ENCODE results near the gene EPC1.

EPC1 gene

DNA sequence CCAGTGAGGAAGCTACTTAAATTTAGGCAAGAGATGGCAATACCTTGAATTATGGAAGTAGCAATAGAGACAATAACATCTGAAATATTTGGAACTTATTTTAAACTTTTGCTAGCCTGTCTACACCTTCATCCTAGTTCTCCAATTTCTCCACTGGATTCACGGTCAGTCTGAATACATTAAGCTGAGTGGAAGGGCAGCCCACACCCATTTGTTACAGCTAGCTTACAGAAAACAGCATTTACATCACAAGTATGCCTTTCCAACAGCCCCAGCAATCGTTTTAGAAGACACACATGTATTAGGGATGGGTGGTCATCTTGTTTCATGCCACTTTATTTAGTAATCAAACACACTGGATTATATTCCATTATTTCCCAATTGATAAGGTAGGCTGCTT, 16.7 kb downstream of the EPC1 start:
- Histone ChIP-seq H3K79me2 (ENCODE audit: low read length) (peaks cover 100% of the 10 kb centered on the region), H3K27me3 (replicated peaks; ENCODE audit: insufficient read depth, low read length) (no peaks in the 10 kb centered on the region), H3K4me3 (ENCODE audit: low read length) (no peak overlapping the region), H3K9me2 (replicated peaks; ENCODE audit: insufficient read depth, low read length) (no peaks in the 10 kb centered on the region), H4K20me1 (ENCODE audit: insufficient read depth, low read length) (peaks cover 77% of the 10 kb centered on the region), H3K4me1 (ENCODE audit: low read length) (peaks cover under 1% of the 10 kb centered on the region; the same call in 1 of the 2 replicates), H3K9ac (ENCODE audit: low read length) (no peak overlapping the region), H2AFZ (ENCODE audit: low read length) (no peak overlapping the region), H3K36me3 (replicated peaks; ENCODE audit: insufficient read depth, low read length) (no peaks in the 10 kb centered on the region), H3K9me3 (replicated peaks; ENCODE audit: insufficient read depth, low read length) (no peaks in the 10 kb centered on the region), H3F3A (ENCODE audit: insufficient read depth, low read length) (no peaks in the 10 kb centered on the region), H3K27ac (ENCODE audit: low read length) (no peak overlapping the region), H3K4me2 (ENCODE audit: low read depth, low read length) (no peak overlapping the region)
- TF ChIP-seq CTCF (IDR thresholded peaks at IDR 0.05; ENCODE audit: low read length) = no peak
- no peak for TF ChIP-seq EZH2 (optimal IDR thresholded peaks at IDR 0.05; ENCODE audit: low read depth, low read length)
- no peak for TF ChIP-seq EZH2phosphoT487 (IDR thresholded peaks at IDR 0.05; ENCODE audit: low read length)
- no peak for DNase-seq

- Histone ChIP-seq H3K9me3 (replicated peaks; ENCODE audit: insufficient read depth, low read length) (no peaks in the 10 kb centered on the region), H3K9me2 (replicated peaks; ENCODE audit: insufficient read depth, low read length) (no peaks in the 10 kb centered on the region), H3F3A (ENCODE audit: insufficient read depth, low read length) (no peaks in the 10 kb centered on the region), H3K4me1 (ENCODE audit: low read length) (no peaks in the 10 kb centered on the region), H3K27me3 (replicated peaks; ENCODE audit: insufficient read depth, low read length) (no peaks in the 10 kb centered on the region), H3K9ac (ENCODE audit: low read length) (no peak overlapping the region), H3K4me3 (ENCODE audit: low read length) (no peak overlapping the region), H2AFZ (ENCODE audit: low read length) (no peak overlapping the region), H3K36me3 (replicated peaks; ENCODE audit: insufficient read depth, low read length) (no peaks in the 10 kb centered on the region), H4K20me1 (ENCODE audit: insufficient read depth, low read length) (peaks cover 71% of the 10 kb centered on the region), H3K27ac (ENCODE audit: low read length) (no peak overlapping the region), H3K79me2 (ENCODE audit: low read length) (peaks cover 100% of the 10 kb centered on the region), H3K4me2 (ENCODE audit: low read depth, low read length) (no peak overlapping the region)
- no peak for TF ChIP-seq EZH2phosphoT487 (IDR thresholded peaks at IDR 0.05; ENCODE audit: low read length)
- no peak for TF ChIP-seq EZH2 (optimal IDR thresholded peaks at IDR 0.05; ENCODE audit: low read depth, low read length)
- TF ChIP-seq CTCF (IDR thresholded peaks at IDR 0.05; ENCODE audit: low read length) = no peak
- no peak for DNase-seq
These were observed 17.9 kb downstream of the EPC1 start for GRCh38 chr10:32329061-32329460.

- H3K4me1 ChIP-seq (ENCODE audit: low read length) = peaks cover 2% of the 10 kb centered on the region; the same call in 1 of the 2 replicates
- DNase-seq = no peak
- H3K9ac ChIP-seq (ENCODE audit: low read length) = no peak overlapping the region
- H3K27ac ChIP-seq (ENCODE audit: low read length) = no peak overlapping the region
- H4K20me1 ChIP-seq (ENCODE audit: insufficient read depth, low read length) = peaks cover 69% of the 10 kb centered on the region
- no peak overlapping the region for H3K4me3 ChIP-seq (ENCODE audit: low read length)
- H3K79me2 ChIP-seq (ENCODE audit: low read length) = peaks cover 100% of the 10 kb centered on the region
- TF ChIP-seq EZH2phosphoT487 (IDR thresholded peaks at IDR 0.05; ENCODE audit: low read length) = no peak
- TF ChIP-seq CTCF (IDR thresholded peaks at IDR 0.05; ENCODE audit: low read length) = no peak
- TF ChIP-seq EZH2 (optimal IDR thresholded peaks at IDR 0.05; ENCODE audit: low read depth, low read length) = no peak
- H3K9me3 ChIP-seq (replicated peaks; ENCODE audit: insufficient read depth, low read length) = no peaks in the 10 kb centered on the region
- no peaks in the 10 kb centered on the region for H3K9me2 ChIP-seq (replicated peaks; ENCODE audit: insufficient read depth, low read length)
- H3K4me2 ChIP-seq (ENCODE audit: low read depth, low read length) = no peak overlapping the region
- no peaks in the 10 kb centered on the region for H3K27me3 ChIP-seq (replicated peaks; ENCODE audit: insufficient read depth, low read length)
- H3F3A ChIP-seq (ENCODE audit: insufficient read depth, low read length) = no peaks in the 10 kb centered on the region
- no peaks in the 10 kb centered on the region for H3K36me3 ChIP-seq (replicated peaks; ENCODE audit: insufficient read depth, low read length)
- H2AFZ ChIP-seq (ENCODE audit: low read length) = no peak overlapping the region
These were observed 18.5 kb downstream of the EPC1 start for GRCh38 chr10:32328499-32328898.
